HCT116 (cell line): Measurements from ENCODE around the gene FXYD1. TPM values are rescaled to one million over a fixed set of nuclear protein-coding genes. Genes with fewer than 3 reads are reported as not detected.

Experiments
- ATAC-seq: fragments of 200-7000 bp; cut with Tn5 transposase; 2 replicates; pipeline ENCODE4 v1.9.1; 2020; ENCODE audit warnings: mild to moderate bottlenecking, moderate library complexity
- BruUV-seq: library from RNA; stranded (reverse); fragments of 400-500 nt; replicated peaks from 2 replicates; lab custom pipeline; 2021; lab: Mats Ljungman, UMichigan
- CTCF ChIA-PET: fragments of 300-600 bp; sonication (Branson Sonifier 250); formaldehyde crosslinking; loops from one replicate; lab custom pipeline; 2021; ENCODE audit warnings: antibody characterized with exemption; lab: Charles Lee
- POLR2A ChIA-PET: fragments of 300-600, 350-600 bp; sonication (Branson Sonifier 250); formaldehyde crosslinking; loops from one replicate; lab custom pipeline; 2021; ENCODE audit warnings: antibody characterized with exemption; lab: Charles Lee
- RAD21 ChIA-PET, 2 experiments: fragments of 300-600 bp; sonication (Branson Sonifier 250); formaldehyde crosslinking; loops; one replicate each; lab custom pipeline; 2023; ENCODE audit warnings: low total read pairs in 2 of 2; ENCODE audit not compliant: uncharacterized antibody in 2 of 2, unreplicated experiment in 2 of 2, low non-redundant PET in 1 of 2; lab: Charles Lee
- DNase-seq: peaks from one replicate; pipeline ENCODE4 v3.0.0-alpha.2; 2010; ENCODE audit warnings: low read depth, low spot score
- H2AFZ ChIP-seq: fragments of 200-600 bp; shearing (Covaris generic), sonication (generic); 2 replicates; pipeline ENCODE4 v1.6.1; 2017; ENCODE audit warnings: low read depth, mixed run types, mixed read lengths, antibody characterized with exemption, low read length; ENCODE audit not compliant: poor library complexity, severe bottlenecking
- H3K27ac ChIP-seq: 2 replicates; pipeline ENCODE4 v1.5.1; 2012; ENCODE audit warnings: low read depth, low read length
- H3K27me3 ChIP-seq: fragments of 200-600 bp; sonication (generic); 2 replicates; pipeline ENCODE4 v1.6.1; 2016; ENCODE audit warnings: mixed run types, low read length, mixed read lengths; ENCODE audit not compliant: insufficient read depth
- H3K36me3 ChIP-seq, 2 experiments: fragments of 200-500 bp in 1 of 2; fragments of 200-600 bp in 1 of 2; sonication (Bioruptor generic) in 1 of 2; sonication (generic) in 1 of 2; 2 replicates each; pipeline versions ENCODE4 v1.5.1 to v1.6.1; 2014 to 2016; ENCODE audit warnings: low read length in 2 of 2, inconsistent platforms in 1 of 2, mixed read lengths in 1 of 2, mixed run types in 1 of 2; ENCODE audit not compliant: insufficient read depth in 2 of 2, control insufficient read depth in 1 of 2
- H3K4me1 ChIP-seq, 2 experiments: fragments of 200-600 bp in 1 of 2; sonication (generic) in 1 of 2; 2 replicates each; pipeline versions ENCODE4 v1.5.1 to v1.6.1; 2012 to 2017; ENCODE audit warnings: low read length in 2 of 2, inconsistent platforms in 1 of 2, mild to moderate bottlenecking in 1 of 2, mixed read lengths in 1 of 2, mixed run types in 1 of 2, moderate library complexity in 1 of 2; ENCODE audit not compliant: insufficient read depth in 2 of 2, control insufficient read depth in 1 of 2
- H3K4me2 ChIP-seq: fragments of 200-600 bp; sonication (generic); 2 replicates; pipeline ENCODE4 v1.6.1; 2017; ENCODE audit warnings: mixed run types, low read length, mixed read lengths
- H3K4me3 ChIP-seq, 2 experiments: fragments of 200-600 bp in 1 of 2; sonication (generic) in 1 of 2; replicated peaks in 1 of 2; 2 replicates each; pipeline ENCODE4 v1.5.1; 2011 to 2016; ENCODE audit warnings: low read length in 2 of 2, control low read depth in 1 of 2, low read depth in 1 of 2, mild to moderate bottlenecking in 1 of 2, mixed read lengths in 1 of 2, mixed run types in 1 of 2
- H3K79me2 ChIP-seq: fragments of 200-600 bp; sonication (generic); 2 replicates; pipeline ENCODE4 v1.6.1; 2017; ENCODE audit warnings: mild to moderate bottlenecking, mixed run types, low read length, moderate library complexity, mixed read lengths; ENCODE audit not compliant: insufficient read depth
- H3K9ac ChIP-seq: fragments of 200-600 bp; sonication (generic); 2 replicates; pipeline ENCODE4 v1.6.1; 2016; ENCODE audit warnings: low read length, mixed read lengths
- H3K9me2 ChIP-seq: fragments of 200-600 bp; sonication (generic), shearing (Covaris generic); 2 replicates; pipeline ENCODE4 v1.6.1; 2017; ENCODE audit warnings: mixed run types, mild to moderate bottlenecking, moderate library complexity; ENCODE audit not compliant: insufficient read depth
- H3K9me3 ChIP-seq, 2 experiments: fragments of 200-500 bp in 1 of 2; fragments of 200-600 bp in 1 of 2; sonication (Bioruptor generic) in 1 of 2; sonication (generic) in 1 of 2; 2 replicates each; pipeline ENCODE4 v1.6.1; 2014 to 2017; ENCODE audit warnings: low read length in 2 of 2, mixed read lengths in 2 of 2, inconsistent platforms in 1 of 2, low read depth in 1 of 2, mild to moderate bottlenecking in 1 of 2, mixed run types in 1 of 2, moderate library complexity in 1 of 2; ENCODE audit not compliant: control insufficient read depth in 1 of 2, insufficient read depth in 1 of 2
- H4K20me1 ChIP-seq: fragments of 200-600 bp; sonication (generic), shearing (Covaris generic); 2 replicates; pipeline ENCODE4 v1.6.1; 2017; ENCODE audit warnings: mixed run types, mild to moderate bottlenecking, moderate library complexity; ENCODE audit not compliant: insufficient read depth
- ATF3 ChIP-seq: IDR thresholded peaks from 2 replicates; pipeline ENCODE4 v1.6.1; 2012
- EGR1 ChIP-seq: IDR thresholded peaks from 2 replicates; pipeline ENCODE4 v1.6.1; 2012; ENCODE audit warnings: low read depth
- EZH2phosphoT487 ChIP-seq: fragments of 200-600 bp; IDR thresholded peaks from 2 replicates; pipeline ENCODE4 v1.6.1; 2018; ENCODE audit warnings: antibody characterized with exemption, borderline replicate concordance
- MAX ChIP-seq: IDR thresholded peaks from 2 replicates; pipeline ENCODE4 v1.6.1; 2012
- POLR2A ChIP-seq: IDR thresholded peaks from 2 replicates; pipeline ENCODE4 v1.7.0; 2011; ENCODE audit warnings: borderline replicate concordance; ENCODE audit not compliant: insufficient read depth, insufficient read length; ENCODE audit errors: extremely low read depth
- POLR2AphosphoS5 ChIP-seq: IDR thresholded peaks from 2 replicates; pipeline ENCODE4 v1.6.1; 2011; ENCODE audit warnings: mild to moderate bottlenecking, low read depth, low read length, moderate library complexity
- REST ChIP-seq: IDR thresholded peaks from 2 replicates; pipeline ENCODE4 v1.6.1; 2012; ENCODE audit warnings: low read depth
- SIN3A ChIP-seq: IDR thresholded peaks from 2 replicates; pipeline ENCODE4 v1.6.1; 2012; ENCODE audit warnings: low read depth
- SRF ChIP-seq: IDR thresholded peaks from 2 replicates; pipeline ENCODE4 v1.6.1; 2012; ENCODE audit warnings: low read depth
- intact Hi-C: fragments of 100-400 bp; cut with micrococcal nuclease; formaldehyde crosslinking; loops from 2 replicates; pipeline ENCODE4 v1.10.0; 2022
- total RNA-seq: library from RNA; stranded (reverse); gene quantifications from one replicate; pipeline ENCODE4 v1.2.1, GENCODE V29; 2021; ENCODE audit not compliant: unreplicated experiment
- TF ChIP-seq, protein P1 (sequence below): IDR thresholded peaks from 2 replicates; pipeline ENCODE4 v1.6.1; 2011; ENCODE audit warnings: mild to moderate bottlenecking, low read length, moderate library complexity; ENCODE audit not compliant: insufficient replicate concordance; ENCODE audit errors: extremely low read depth

FXYD1 gene
- total RNA-seq, 1 experiment from 2014 or later, result 7.8 TPM

DNA sequence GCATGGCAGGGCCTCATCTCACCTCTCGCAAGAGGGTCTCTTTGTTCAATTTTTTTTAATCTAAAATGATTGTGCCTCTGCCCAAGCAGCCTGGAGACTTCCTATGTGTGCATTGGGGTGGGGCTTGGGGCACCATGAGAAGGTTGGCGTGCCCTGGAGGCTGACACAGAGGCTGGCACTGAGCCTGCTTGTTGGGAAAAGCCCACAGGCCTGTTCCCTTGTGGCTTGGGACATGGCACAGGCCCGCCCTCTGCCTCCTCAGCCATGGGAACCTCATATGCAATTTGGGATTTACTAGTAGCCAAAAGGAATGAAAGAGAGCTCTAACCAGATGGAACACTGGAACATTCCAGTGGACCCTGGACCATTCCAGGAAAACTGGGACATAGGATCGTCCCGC lies 15.1 kb upstream of the FXYD1 start:
- BruUV-seq, result no TSS peak
- intact Hi-C loops, result no loop called here
- H4K20me1 ChIP-seq, result no peaks in the 10 kb centered on the region
- H3K4me2 ChIP-seq, result peak overlapping the region; percentile 87
- no peaks in the 10 kb centered on the region for H3K9me2 ChIP-seq
- no peak overlapping the region for H3K27ac ChIP-seq
- no peaks in the 10 kb centered on the region for H3K27me3 ChIP-seq
- TF ChIP-seq MAX, result no peak
- TF ChIP-seq ATF3, result no peak
- no peak for TF ChIP-seq POLR2A
- TF ChIP-seq EZH2phosphoT487, result no peak
- no peak for TF ChIP-seq SRF
- TF ChIP-seq POLR2AphosphoS5, result no peak
- ATAC-seq, result no peak
- H2AFZ ChIP-seq, result no peak overlapping the region
- ChIA-PET RAD21 (no interaction called here), POLR2A (no interaction called here), CTCF (interaction anchor here (1.7 kb wide), 1 partner anchor 8 kb away, joined by 11 read pairs; the partner anchor contains the start of gene FXYD3)
- H3K4me1 ChIP-seq, result peaks cover 21 to 47% of the 10 kb centered on the region in 2 experiments
- no peak overlapping the region for H3K9ac ChIP-seq
- H3K79me2 ChIP-seq, result no peaks in the 10 kb centered on the region
- no peaks in the 10 kb centered on the region for H3K36me3 ChIP-seq
- no peak for DNase-seq
- H3K4me3 ChIP-seq, result no peak overlapping the region; a peak in 1 of 4 replicates
- H3K9me3 ChIP-seq, result no peaks in the 10 kb centered on the region

DNA sequence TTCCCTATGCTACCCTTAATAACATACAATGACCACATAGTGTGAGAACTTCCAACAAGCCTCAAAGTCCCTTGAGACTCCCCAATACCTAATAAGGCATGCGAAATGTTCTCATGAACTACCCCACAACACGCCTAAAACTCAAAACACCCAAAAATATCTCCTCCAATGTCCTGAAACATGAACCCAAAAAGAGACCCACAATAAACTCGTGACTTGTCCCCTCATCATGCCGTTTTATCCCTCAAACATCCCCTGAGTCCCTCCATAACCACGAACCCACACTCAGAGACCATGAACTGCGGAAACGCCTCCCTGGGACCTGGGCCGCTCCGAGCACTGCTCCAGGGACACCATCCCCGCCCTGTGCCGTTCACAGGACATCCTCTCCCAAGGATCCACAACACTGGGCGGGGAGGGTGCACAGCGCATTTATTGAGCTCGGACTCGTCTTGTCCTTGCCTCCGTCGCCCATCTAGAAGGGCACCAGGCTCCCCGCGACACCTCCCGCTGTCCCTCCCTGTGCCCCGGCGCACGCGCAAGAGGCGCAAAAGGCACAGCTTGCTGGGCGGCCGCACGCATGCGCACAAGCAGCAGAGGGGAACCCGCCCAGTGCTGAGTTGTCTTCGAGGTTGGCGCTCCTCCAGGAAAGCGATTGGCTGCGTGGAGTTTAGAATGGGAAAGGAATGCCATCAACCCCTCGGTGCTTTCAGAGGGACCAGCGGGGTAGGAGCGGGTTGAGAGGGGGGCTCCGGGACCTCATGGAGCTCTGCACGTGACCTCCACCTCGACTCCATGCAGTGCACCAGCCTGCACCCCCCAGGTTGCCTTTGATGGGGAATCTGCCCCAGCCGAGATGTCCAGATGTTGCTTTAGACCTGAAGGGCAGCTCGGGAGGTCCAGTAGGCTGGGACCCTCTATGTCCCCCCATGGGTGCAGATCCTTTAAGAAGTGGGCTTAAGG lies 14.2 kb upstream of the FXYD1 start:
- intact Hi-C loops, result no loop called here
- no peaks in the 10 kb centered on the region for H3K9me3 ChIP-seq
- POLR2A ChIA-PET, result interaction anchor here (0.8 to 1.1 kb wide), 3 partner anchors 8 to 17 kb away, joined by 3 read pairs; no protein-coding TSS in a partner anchor
- no peaks in the 10 kb centered on the region for H3K79me2 ChIP-seq
- no peaks in the 10 kb centered on the region for H3K9me2 ChIP-seq
- no peaks in the 10 kb centered on the region for H3K36me3 ChIP-seq
- BruUV-seq, result TSS peak; percentile 69
- no peak overlapping the region for H2AFZ ChIP-seq
- ATAC-seq (peak; percentile 96), DNase-seq (peak; percentile 70)
- peak overlapping the region; percentile 41 to 54 for H3K4me3 ChIP-seq
- H4K20me1 ChIP-seq, result no peaks in the 10 kb centered on the region
- RAD21 ChIA-PET, result no interaction called here
- peak overlapping the region; percentile 46 for H3K9ac ChIP-seq
- H3K4me1 ChIP-seq, result peaks cover 21 to 47% of the 10 kb centered on the region in 2 experiments
- no peaks in the 10 kb centered on the region for H3K27me3 ChIP-seq
- CTCF ChIA-PET, result interaction anchor here (0.9 to 1.9 kb wide), 5 partner anchors 9 to 80 kb away, joined by 3 to 12 read pairs (median 10); partner anchors contain the start of genes FXYD3, FXYD7 and LGI4
- H3K4me2 ChIP-seq, result peak overlapping the region; percentile 87
- H3K27ac ChIP-seq, result peak overlapping the region; percentile 30; the same call in 1 of the 2 replicates
- TF ChIP-seq SIN3A (no peak), EZH2phosphoT487 (no peak), POLR2AphosphoS5 (peak; percentile 80), POLR2A (peak; percentile 57), REST (no peak), EGR1 (no peak), MAX (peak; percentile 45; the same call in 1 of the 2 replicates)
- TF ChIP-seq, protein P1, sequence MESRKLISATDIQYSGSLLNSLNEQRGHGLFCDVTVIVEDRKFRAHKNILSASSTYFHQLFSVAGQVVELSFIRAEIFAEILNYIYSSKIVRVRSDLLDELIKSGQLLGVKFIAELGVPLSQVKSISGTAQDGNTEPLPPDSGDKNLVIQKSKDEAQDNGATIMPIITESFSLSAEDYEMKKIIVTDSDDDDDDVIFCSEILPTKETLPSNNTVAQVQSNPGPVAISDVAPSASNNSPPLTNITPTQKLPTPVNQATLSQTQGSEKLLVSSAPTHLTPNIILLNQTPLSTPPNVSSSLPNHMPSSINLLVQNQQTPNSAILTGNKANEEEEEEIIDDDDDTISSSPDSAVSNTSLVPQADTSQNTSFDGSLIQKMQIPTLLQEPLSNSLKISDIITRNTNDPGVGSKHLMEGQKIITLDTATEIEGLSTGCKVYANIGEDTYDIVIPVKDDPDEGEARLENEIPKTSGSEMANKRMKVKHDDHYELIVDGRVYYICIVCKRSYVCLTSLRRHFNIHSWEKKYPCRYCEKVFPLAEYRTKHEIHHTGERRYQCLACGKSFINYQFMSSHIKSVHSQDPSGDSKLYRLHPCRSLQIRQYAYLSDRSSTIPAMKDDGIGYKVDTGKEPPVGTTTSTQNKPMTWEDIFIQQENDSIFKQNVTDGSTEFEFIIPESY, result no peak
